ENCODE results near the gene GRIK2.

The GRIK2 gene

GRCh38 chr6:101956961-101957360 lies 563.5 kb downstream of the GRIK2 start:
- Histone ChIP-seq H3K4me3 (ENCODE audit: low read length) (no peak overlapping the region), H3K36me3 (ENCODE audit: insufficient read depth, low read length) (no peaks in the 10 kb centered on the region), H3K27me3 (ENCODE audit: insufficient read depth, low read length) (no peaks in the 10 kb centered on the region), H2AFZ (ENCODE audit: low read depth, low read length) (no peak overlapping the region), H3K9me3 (ENCODE audit: low read length) (no peaks in the 10 kb centered on the region), H3K4me1 (ENCODE audit: insufficient read depth, low read length) (no peaks in the 10 kb centered on the region)

- Histone ChIP-seq H3K9me3 (ENCODE audit: low read length) (no peaks in the 10 kb centered on the region), H2AFZ (ENCODE audit: low read depth, low read length) (no peak overlapping the region), H3K4me3 (ENCODE audit: low read length) (no peak overlapping the region), H3K27me3 (ENCODE audit: insufficient read depth, low read length) (no peaks in the 10 kb centered on the region), H3K36me3 (ENCODE audit: insufficient read depth, low read length) (no peaks in the 10 kb centered on the region), H3K4me1 (ENCODE audit: insufficient read depth, low read length) (no peaks in the 10 kb centered on the region)
Measured at GRCh38 chr6:101961357-101961756, 567.8 kb downstream of the GRIK2 start.

GRCh38 chr6:101980924-101981323 lies 587.4 kb downstream of the GRIK2 start:
- H2AFZ ChIP-seq (ENCODE audit: low read depth, low read length), result no peak overlapping the region
- no peak overlapping the region for H3K4me3 ChIP-seq (ENCODE audit: low read length)
- no peaks in the 10 kb centered on the region for H3K36me3 ChIP-seq (ENCODE audit: insufficient read depth, low read length)
- H3K27me3 ChIP-seq (ENCODE audit: insufficient read depth, low read length), result no peaks in the 10 kb centered on the region
- no peaks in the 10 kb centered on the region for H3K9me3 ChIP-seq (ENCODE audit: low read length)
- no peaks in the 10 kb centered on the region for H3K4me1 ChIP-seq (ENCODE audit: insufficient read depth, low read length)

GRCh38 chr6:101986476-101986875 lies 593.0 kb downstream of the GRIK2 start:
- Histone ChIP-seq H3K27me3 (ENCODE audit: insufficient read depth, low read length) (no peaks in the 10 kb centered on the region), H3K4me3 (ENCODE audit: low read length) (no peak overlapping the region), H2AFZ (ENCODE audit: low read depth, low read length) (no peak overlapping the region), H3K36me3 (ENCODE audit: insufficient read depth, low read length) (no peaks in the 10 kb centered on the region), H3K4me1 (ENCODE audit: insufficient read depth, low read length) (no peaks in the 10 kb centered on the region), H3K9me3 (ENCODE audit: low read length) (no peaks in the 10 kb centered on the region)

GRCh38 chr6:101992286-101992685 lies 598.8 kb downstream of the GRIK2 start:
- Histone ChIP-seq H2AFZ (ENCODE audit: low read depth, low read length) (no peak overlapping the region), H3K9me3 (ENCODE audit: low read length) (no peaks in the 10 kb centered on the region), H3K4me3 (ENCODE audit: low read length) (no peak overlapping the region), H3K36me3 (ENCODE audit: insufficient read depth, low read length) (no peaks in the 10 kb centered on the region), H3K27me3 (ENCODE audit: insufficient read depth, low read length) (no peaks in the 10 kb centered on the region), H3K4me1 (ENCODE audit: insufficient read depth, low read length) (peaks cover 4% of the 10 kb centered on the region)

GRCh38 chr6:101994521-101994920 lies 601.0 kb downstream of the GRIK2 start:
- H2AFZ ChIP-seq (ENCODE audit: low read depth, low read length), result no peak overlapping the region
- peaks cover 4% of the 10 kb centered on the region for H3K4me1 ChIP-seq (ENCODE audit: insufficient read depth, low read length)
- H3K36me3 ChIP-seq (ENCODE audit: insufficient read depth, low read length), result no peaks in the 10 kb centered on the region
- no peaks in the 10 kb centered on the region for H3K27me3 ChIP-seq (ENCODE audit: insufficient read depth, low read length)
- H3K4me3 ChIP-seq (ENCODE audit: low read length), result no peak overlapping the region
- no peaks in the 10 kb centered on the region for H3K9me3 ChIP-seq (ENCODE audit: low read length)

- Histone ChIP-seq H3K4me3 (ENCODE audit: low read length) (no peak overlapping the region), H2AFZ (ENCODE audit: low read depth, low read length) (no peak overlapping the region), H3K9me3 (ENCODE audit: low read length) (peaks cover 4% of the 10 kb centered on the region), H3K27me3 (ENCODE audit: insufficient read depth, low read length) (no peaks in the 10 kb centered on the region), H3K36me3 (ENCODE audit: insufficient read depth, low read length) (no peaks in the 10 kb centered on the region), H3K4me1 (ENCODE audit: insufficient read depth, low read length) (no peaks in the 10 kb centered on the region)
Measured at GRCh38 chr6:102015431-102015830, 621.9 kb downstream of the GRIK2 start.

GRCh38 chr6:102022281-102022680 lies 628.8 kb downstream of the GRIK2 start:
- no peak overlapping the region for H3K4me3 ChIP-seq (ENCODE audit: low read length)
- H3K4me1 ChIP-seq (ENCODE audit: insufficient read depth, low read length), result no peaks in the 10 kb centered on the region
- H3K27me3 ChIP-seq (ENCODE audit: insufficient read depth, low read length), result no peaks in the 10 kb centered on the region
- no peak overlapping the region for H2AFZ ChIP-seq (ENCODE audit: low read depth, low read length)
- H3K36me3 ChIP-seq (ENCODE audit: insufficient read depth, low read length), result no peaks in the 10 kb centered on the region
- H3K9me3 ChIP-seq (ENCODE audit: low read length), result no peaks in the 10 kb centered on the region

- H3K4me3 ChIP-seq (ENCODE audit: low read length), result no peak overlapping the region
- no peak overlapping the region for H2AFZ ChIP-seq (ENCODE audit: low read depth, low read length)
- H3K27me3 ChIP-seq (ENCODE audit: insufficient read depth, low read length), result no peaks in the 10 kb centered on the region
- H3K9me3 ChIP-seq (ENCODE audit: low read length), result no peaks in the 10 kb centered on the region
- no peaks in the 10 kb centered on the region for H3K4me1 ChIP-seq (ENCODE audit: insufficient read depth, low read length)
- no peaks in the 10 kb centered on the region for H3K36me3 ChIP-seq (ENCODE audit: insufficient read depth, low read length)
Measured at GRCh38 chr6:102022803-102023202, 629.3 kb downstream of the GRIK2 start.

- no peaks in the 10 kb centered on the region for H3K27me3 ChIP-seq (ENCODE audit: insufficient read depth, low read length)
- no peak overlapping the region for H3K4me3 ChIP-seq (ENCODE audit: low read length)
- H3K36me3 ChIP-seq (ENCODE audit: insufficient read depth, low read length), result no peaks in the 10 kb centered on the region
- no peaks in the 10 kb centered on the region for H3K9me3 ChIP-seq (ENCODE audit: low read length)
- H2AFZ ChIP-seq (ENCODE audit: low read depth, low read length), result no peak overlapping the region
- no peaks in the 10 kb centered on the region for H3K4me1 ChIP-seq (ENCODE audit: insufficient read depth, low read length)
Measured at GRCh38 chr6:102023977-102024657, 630.6 kb downstream of the GRIK2 start.

GRCh38 chr6:102026649-102027048 lies 633.1 kb downstream of the GRIK2 start:
- H3K4me3 ChIP-seq (ENCODE audit: low read length), result no peak overlapping the region
- H3K4me1 ChIP-seq (ENCODE audit: insufficient read depth, low read length), result no peaks in the 10 kb centered on the region
- no peaks in the 10 kb centered on the region for H3K27me3 ChIP-seq (ENCODE audit: insufficient read depth, low read length)
- H3K36me3 ChIP-seq (ENCODE audit: insufficient read depth, low read length), result no peaks in the 10 kb centered on the region
- H2AFZ ChIP-seq (ENCODE audit: low read depth, low read length), result no peak overlapping the region
- no peaks in the 10 kb centered on the region for H3K9me3 ChIP-seq (ENCODE audit: low read length)

GRCh38 chr6:102028176-102028575 lies 634.7 kb downstream of the GRIK2 start:
- no peak overlapping the region for H3K4me3 ChIP-seq (ENCODE audit: low read length)

GRCh38 chr6:102038964-102039363 lies 645.5 kb downstream of the GRIK2 start:
- no peaks in the 10 kb centered on the region for H3K4me1 ChIP-seq (ENCODE audit: insufficient read depth, low read length)
- no peaks in the 10 kb centered on the region for H3K36me3 ChIP-seq (ENCODE audit: insufficient read depth, low read length)
- no peak overlapping the region for H3K4me3 ChIP-seq (ENCODE audit: low read length)
- no peaks in the 10 kb centered on the region for H3K27me3 ChIP-seq (ENCODE audit: insufficient read depth, low read length)
- no peaks in the 10 kb centered on the region for H3K9me3 ChIP-seq (ENCODE audit: low read length)
- H2AFZ ChIP-seq (ENCODE audit: low read depth, low read length), result no peak overlapping the region

More at GRCh38 chr6:102028176-102028575, 634.7 kb downstream of the GRIK2 start:
- no peaks in the 10 kb centered on the region for H3K4me1 ChIP-seq (ENCODE audit: insufficient read depth, low read length)
- no peak overlapping the region for H2AFZ ChIP-seq (ENCODE audit: low read depth, low read length)
- no peaks in the 10 kb centered on the region for H3K27me3 ChIP-seq (ENCODE audit: insufficient read depth, low read length)
- H3K36me3 ChIP-seq (ENCODE audit: insufficient read depth, low read length), result no peaks in the 10 kb centered on the region
- no peaks in the 10 kb centered on the region for H3K9me3 ChIP-seq (ENCODE audit: low read length)

- Histone ChIP-seq H3K9me3 (ENCODE audit: low read length) (no peaks in the 10 kb centered on the region), H3K4me3 (ENCODE audit: low read length) (no peak overlapping the region), H3K27me3 (ENCODE audit: insufficient read depth, low read length) (no peaks in the 10 kb centered on the region), H3K4me1 (ENCODE audit: insufficient read depth, low read length) (no peaks in the 10 kb centered on the region), H3K36me3 (ENCODE audit: insufficient read depth, low read length) (no peaks in the 10 kb centered on the region), H2AFZ (ENCODE audit: low read depth, low read length) (no peak overlapping the region)
Measured at GRCh38 chr6:102039441-102039840, 645.9 kb downstream of the GRIK2 start.
